CD1c-positive myeloid dendritic cell (primary cell): ENCODE measurements around the gene MTG2.

Experiments
- DNase-seq: peaks from one replicate; pipeline ENCODE4 v3.0.0-alpha.2; 2016; ENCODE audit errors: extremely low spot score

The MTG2 gene

GRCh38 chr20:62163485-62163865 lies 19.4 kb upstream of the MTG2 start:
- no peak for DNase-seq

- no peak for DNase-seq
Observed at GRCh38 chr20:62163986-62164762, 18.7 kb upstream of the MTG2 start.

GRCh38 chr20:62164879-62165761 lies 17.7 kb upstream of the MTG2 start:
- DNase-seq = no peak

GRCh38 chr20:62165762-62166399 lies 16.9 kb upstream of the MTG2 start:
- DNase-seq = no peak

- no peak for DNase-seq
Observed at GRCh38 chr20:62167474-62167873, 15.4 kb upstream of the MTG2 start.

GRCh38 chr20:62168061-62168460 lies 14.8 kb upstream of the MTG2 start:
- no peak for DNase-seq

- no peak for DNase-seq
Observed at GRCh38 chr20:62168890-62169435, 13.9 kb upstream of the MTG2 start.

GRCh38 chr20:62170536-62170935 lies 12.3 kb upstream of the MTG2 start:
- no peak for DNase-seq

GRCh38 chr20:62171245-62171644 lies 11.6 kb upstream of the MTG2 start:
- no peak for DNase-seq

GRCh38 chr20:62172666-62173065 lies 10.2 kb upstream of the MTG2 start:
- DNase-seq = no peak

- DNase-seq = no peak
Observed at GRCh38 chr20:62174021-62174804, 8.6 kb upstream of the MTG2 start.

- DNase-seq = no peak
Observed at GRCh38 chr20:62174870-62175624, 7.8 kb upstream of the MTG2 start.

GRCh38 chr20:62175711-62176110 lies 7.1 kb upstream of the MTG2 start:
- DNase-seq = no peak

- DNase-seq = no peak
Observed at GRCh38 chr20:62176866-62177265, 6.0 kb upstream of the MTG2 start.

- DNase-seq = no peak
Observed at GRCh38 chr20:62177307-62177706, 5.5 kb upstream of the MTG2 start.

- no peak for DNase-seq
Observed at GRCh38 chr20:62178316-62179161, 4.3 kb upstream of the MTG2 start.

- no peak for DNase-seq
Observed at GRCh38 chr20:62179162-62179504, 3.7 kb upstream of the MTG2 start.

GRCh38 chr20:62181808-62182207 lies 1.0 kb upstream of the MTG2 start:
- DNase-seq = no peak

- DNase-seq = no peak
Observed at GRCh38 chr20:62183426-62184142, 756 bp downstream of the MTG2 start.
